HG03469 (cell line): Measurements from ENCODE around the gene LGALS14.
"Not testable (repeated sequence)": the region's sequence is repeated elsewhere in the genome, so short reads cannot be mapped to it uniquely, and the experiment has no call there.

ENCODE experiments used
- ATAC-seq: cut with Tn5 transposase; IDR thresholded peaks from one replicate; pipeline ENCODE4 v1.9.1; 2021; ENCODE audit warnings: mild to moderate bottlenecking, moderate library complexity, moderate number of reproducible peaks; ENCODE audit not compliant: unreplicated experiment

The LGALS14 gene

GRCh38 chr19:39692822-39693221, 11.5 kb upstream of the LGALS14 start:
- no peak for ATAC-seq

GRCh38 chr19:39695759-39696158, 8.5 kb upstream of the LGALS14 start:
- ATAC-seq, result no peak

GRCh38 chr19:39696387-39696786, 7.9 kb upstream of the LGALS14 start:
- no peak for ATAC-seq

DNA sequence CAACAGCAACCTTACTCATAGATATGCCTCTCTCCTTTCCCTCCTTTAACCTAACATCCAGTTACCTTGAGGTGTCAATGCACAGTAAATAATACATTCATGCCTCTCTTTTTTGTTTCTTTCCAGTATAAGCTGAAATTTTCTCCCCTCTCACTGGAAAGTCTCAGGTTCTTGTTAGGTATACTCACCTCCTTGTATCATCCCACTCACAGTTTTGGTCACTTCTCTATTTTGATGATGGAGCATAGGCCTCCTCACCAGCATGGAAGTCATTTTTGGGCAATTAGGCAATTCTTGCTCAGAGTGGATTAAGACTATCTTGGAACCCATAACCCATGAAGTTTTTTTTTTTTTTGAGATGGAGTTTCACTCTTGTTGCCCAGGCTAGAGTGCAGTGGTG, 5.7 kb upstream of the LGALS14 start:
- ATAC-seq, result no peak

- ATAC-seq, result no peak
Measured at GRCh38 chr19:39701291-39701690, 3.0 kb upstream of the LGALS14 start.

- ATAC-seq, result no peak
Measured at GRCh38 chr19:39705578-39706188, 1.4 kb downstream of the LGALS14 start.

DNA sequence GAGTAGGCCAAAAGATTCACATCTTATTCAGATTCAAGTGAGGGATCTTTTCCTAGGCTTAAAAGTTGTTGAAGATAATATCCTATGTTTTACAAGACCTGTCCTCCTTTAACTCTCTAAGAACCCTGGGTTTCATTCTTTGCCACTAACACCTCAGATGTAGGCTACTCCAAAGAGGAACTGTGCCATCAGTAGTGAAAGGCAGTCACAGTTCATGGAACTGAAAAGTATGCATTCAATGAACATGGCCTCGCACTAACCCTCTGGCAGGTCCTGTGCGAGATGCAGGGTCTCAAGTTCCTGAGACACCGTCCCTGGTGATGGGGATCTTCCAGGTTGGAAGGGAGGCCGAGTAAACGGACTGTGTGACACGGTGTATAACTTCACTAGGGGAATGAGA, 4.3 kb downstream of the LGALS14 start:
- ATAC-seq, result peak; percentile 40

DNA sequence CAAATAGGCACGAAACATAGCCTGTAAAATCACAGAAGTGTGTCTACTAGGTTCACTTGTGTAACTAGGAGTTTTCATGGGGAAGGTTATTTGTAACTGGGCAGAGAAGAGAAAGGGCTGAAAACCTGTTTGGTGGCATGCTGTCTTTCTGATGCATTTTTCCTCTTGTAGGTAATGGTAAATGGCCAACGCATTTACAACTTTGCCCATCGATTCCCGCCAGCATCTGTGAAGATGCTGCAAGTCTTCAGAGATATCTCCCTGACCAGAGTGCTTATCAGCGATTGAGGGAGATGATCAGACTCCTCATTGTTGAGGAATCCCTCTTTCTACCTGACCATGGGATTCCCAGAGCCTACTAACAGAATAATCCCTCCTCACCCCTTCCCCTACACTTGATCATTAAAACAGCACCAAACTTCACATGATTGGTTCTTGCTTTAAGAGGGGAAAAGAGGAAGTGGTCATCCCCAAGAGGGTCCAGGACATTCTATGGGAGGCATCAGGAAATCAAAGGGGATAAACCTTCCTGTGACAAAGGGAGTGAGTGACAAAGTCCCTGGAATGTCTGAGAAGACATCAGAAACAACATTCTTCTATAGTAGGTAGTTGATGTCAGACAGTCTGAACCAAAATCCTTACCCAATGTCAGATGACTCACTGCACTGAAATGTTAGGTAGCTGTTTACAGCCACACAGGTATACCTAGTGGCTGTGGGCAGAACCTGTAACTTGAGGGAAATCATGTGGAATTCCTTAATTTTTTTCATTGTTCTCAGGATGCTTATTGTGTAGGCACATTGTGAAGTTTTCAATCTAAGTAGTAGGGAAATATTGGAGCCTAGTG, 5.0 kb downstream of the LGALS14 start:
- ATAC-seq, result no peak

DNA sequence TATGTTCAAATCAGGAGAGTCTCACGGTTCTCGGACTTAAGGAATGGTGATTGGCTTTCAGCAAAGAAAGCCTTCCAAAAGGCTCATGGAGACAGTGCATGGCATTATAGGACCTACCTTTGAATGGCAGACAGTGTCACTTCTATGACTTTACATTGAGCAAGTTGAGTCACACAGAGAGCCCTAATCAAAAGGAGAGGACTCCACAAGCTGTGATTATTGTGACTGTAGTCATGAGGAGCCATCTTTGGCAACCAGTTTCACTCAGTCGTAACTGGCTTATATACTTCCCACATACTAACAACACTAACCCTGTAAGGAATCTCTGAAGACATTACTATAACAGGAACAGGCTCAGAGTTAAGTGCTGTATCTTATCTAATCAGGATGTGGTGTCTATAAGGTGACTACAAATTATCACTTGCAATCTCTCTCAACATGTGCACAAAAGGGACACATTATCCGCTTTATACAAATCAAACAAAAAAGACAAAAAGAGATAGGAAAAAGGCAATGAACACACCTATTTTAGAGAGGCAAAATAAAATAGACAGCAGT, 6.1 kb downstream of the LGALS14 start:
- ATAC-seq, result no peak

- not testable (repeated sequence) for ATAC-seq
Measured at GRCh38 chr19:39720144-39720543, 15.9 kb downstream of the LGALS14 start.

DNA sequence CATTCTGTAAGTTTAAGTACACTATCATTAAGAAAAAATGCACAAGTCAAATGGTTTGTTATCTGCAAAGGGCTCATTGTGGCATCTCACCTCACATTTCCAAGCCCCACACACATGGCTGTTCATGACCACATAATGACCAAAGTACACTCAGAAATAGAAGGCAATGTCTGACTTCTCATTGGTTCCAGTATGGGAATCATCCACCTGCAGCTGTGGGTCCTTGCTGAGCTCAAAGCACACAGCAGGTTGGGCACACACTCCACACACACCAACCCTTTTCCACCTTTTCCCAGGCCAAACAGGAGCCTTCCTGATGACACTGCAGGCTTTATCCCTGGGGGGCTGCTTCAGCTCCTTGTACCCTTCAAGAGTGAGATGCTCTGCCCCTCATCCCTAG, 21.7 kb downstream of the LGALS14 start:
- ATAC-seq, result no peak

DNA sequence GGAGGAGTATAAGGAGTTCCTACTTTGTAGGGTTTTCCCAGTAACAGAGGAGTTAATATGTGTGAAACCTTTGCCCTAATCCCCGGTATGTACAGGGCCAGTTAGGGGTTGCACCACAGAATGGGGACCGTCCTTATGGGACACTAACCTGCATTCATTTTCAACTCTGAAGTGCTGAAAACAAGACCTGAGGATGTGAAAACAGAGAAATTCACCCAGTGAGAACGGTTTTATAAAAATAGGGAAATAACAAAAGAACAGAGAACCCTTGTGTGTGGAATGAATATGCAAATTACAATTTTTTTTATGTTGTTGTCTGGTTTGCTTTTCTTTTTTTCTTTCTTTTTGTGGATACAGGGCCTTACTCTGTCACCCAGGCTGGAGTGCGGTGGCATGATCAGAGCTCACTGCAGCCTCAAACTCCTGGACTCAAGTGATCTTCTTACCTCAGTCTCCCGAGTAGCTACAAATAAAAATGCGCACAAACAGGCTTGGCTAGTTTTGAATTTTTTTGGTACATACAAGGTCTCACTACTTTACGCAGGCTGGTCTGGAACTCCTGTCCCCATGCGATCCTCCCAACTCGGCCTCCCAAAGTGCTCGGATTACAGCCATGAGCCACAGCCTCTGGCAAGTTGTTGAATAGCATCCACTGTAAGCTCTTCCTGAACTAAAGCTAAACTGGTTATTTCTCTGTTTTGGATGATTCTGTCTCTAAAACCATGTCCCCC, 23.0 kb downstream of the LGALS14 start:
- no peak for ATAC-seq

- no peak for ATAC-seq
Measured at GRCh38 chr19:39728040-39728439, 23.8 kb downstream of the LGALS14 start.

GRCh38 chr19:39729594-39729993, 25.3 kb downstream of the LGALS14 start:
- no peak for ATAC-seq

- no peak for ATAC-seq
Measured at GRCh38 chr19:39731685-39732084, 27.4 kb downstream of the LGALS14 start.

- ATAC-seq, result no peak
Measured at GRCh38 chr19:39733841-39734240, 29.6 kb downstream of the LGALS14 start.

DNA sequence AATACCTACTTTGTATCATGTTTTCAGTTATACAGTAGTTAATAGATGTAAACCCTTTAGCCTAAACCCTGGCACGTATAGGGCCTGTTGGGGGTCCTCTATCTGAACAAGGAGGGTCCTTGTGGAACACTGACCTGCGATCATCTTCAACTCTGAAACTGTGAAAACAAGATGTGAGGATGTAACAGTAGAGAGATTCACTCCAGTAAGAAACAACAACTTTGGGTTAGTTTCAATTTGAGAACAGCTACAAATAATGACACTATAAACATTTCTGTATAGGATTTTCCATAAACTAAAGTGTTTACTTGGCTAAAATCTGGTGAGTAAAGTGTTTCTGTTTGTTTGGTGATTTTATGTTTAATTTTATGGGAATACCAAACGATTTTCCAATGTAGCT, 31.4 kb downstream of the LGALS14 start:
- ATAC-seq, result no peak

DNA sequence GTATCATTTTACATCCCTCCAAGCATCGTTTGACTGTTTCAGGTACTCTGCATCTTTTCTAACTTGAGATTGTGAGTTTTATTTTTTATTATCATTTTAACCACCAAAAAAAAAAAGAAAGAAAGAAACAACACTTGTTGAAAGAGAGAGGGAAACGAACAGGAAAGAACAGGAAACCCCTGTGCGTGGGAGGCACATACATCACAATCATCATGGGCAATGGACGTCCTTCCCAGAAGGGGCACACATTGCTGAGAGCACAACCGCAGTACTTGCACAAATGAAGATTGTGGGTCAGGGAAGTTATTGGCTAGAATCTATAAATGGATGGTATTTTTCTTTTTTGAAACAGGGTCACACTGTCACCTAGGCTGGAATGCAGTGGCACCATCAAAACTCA, 31.8 kb downstream of the LGALS14 start:
- no peak for ATAC-seq

GRCh38 chr19:39737351-39737750, 33.1 kb downstream of the LGALS14 start:
- ATAC-seq, result no peak

- ATAC-seq, result no peak
Measured at GRCh38 chr19:39737891-39738290, 33.6 kb downstream of the LGALS14 start, which contains the start of gene CLC. TSS of gene CLC (minus strand) at chr19:39738029. CDS start at chr19:39737952, 77 bp downstream.

GRCh38 chr19:39738814-39739213, 34.5 kb downstream of the LGALS14 start:
- ATAC-seq, result no peak
